Uterus (tissue), 4 donors: Measurements from ENCODE around the gene MYBL2. TPM values are rescaled to one million over a fixed set of nuclear protein-coding genes. Genes with fewer than 3 reads are reported as not detected.

Source experiments
- DNase-seq, 2 donors: peaks; one replicate each; pipeline ENCODE4 v3.0.0-alpha.2; 2019 to 2020
- H3K27ac ChIP-seq, 2 donors: fragments of 200-600 bp; sonication (generic); 1 replicate in 1 of 2; 2 replicates in 1 of 2; pipeline ENCODE4 v1.5.1; 2016 to 2018
- H3K27me3 ChIP-seq, 2 donors: fragments of 200-600 bp; sonication (generic); one replicate each; pipeline ENCODE4 v1.5.1; 2018 to 2019; ENCODE audit warnings: control low read depth in 1 of 2
- H3K36me3 ChIP-seq, 2 donors: fragments of 200-600 bp; sonication (generic); one replicate each; pipeline ENCODE4 v1.5.1; 2019; ENCODE audit warnings: control low read depth in 1 of 2
- H3K4me1 ChIP-seq, 2 donors: fragments of 200-600 bp; sonication (generic); one replicate each; pipeline ENCODE4 v1.5.1; 2018 to 2019; ENCODE audit warnings: control low read depth in 1 of 2
- H3K4me3 ChIP-seq, 2 donors: fragments of 200-600 bp; sonication (generic); 1 replicate in 1 of 2; 2 replicates in 1 of 2; pipeline ENCODE4 v1.5.1; 2018 to 2019; ENCODE audit warnings: mild to moderate bottlenecking in 1 of 2
- H3K9me3 ChIP-seq, 2 donors: fragments of 200-600 bp; sonication (generic); one replicate each; pipeline ENCODE4 v1.5.1; 2019; ENCODE audit warnings: control low read depth in 1 of 2
- CTCF ChIP-seq, 4 experiments: fragments of 200-600 bp in 2 of 4; fragments of 450-650 bp in 2 of 4; sonication (generic) in 2 of 4; IDR thresholded peaks; one replicate each; pipeline ENCODE4 v1.5.1; 2016 to 2019; ENCODE audit warnings: antibody characterized with exemption in 4 of 4, mild to moderate bottlenecking in 2 of 4, moderate library complexity in 1 of 4
- POLR2A ChIP-seq, 2 donors: fragments of 450-650 bp; IDR thresholded peaks; one replicate each; pipeline ENCODE4 v1.6.1; 2016; ENCODE audit warnings: antibody characterized with exemption in 2 of 2, mild to moderate bottlenecking in 1 of 2, moderate library complexity in 1 of 2
- intact Hi-C: fragments of 100-400 bp; cut with DNase I; formaldehyde crosslinking; loops from one replicate; pipeline ENCODE4 v1.15.1; 2023; ENCODE audit warnings: low total_unique reads
- total RNA-seq, 4 donors: library from RNA; depleted of rRNA in 3 of 4; stranded (reverse); fragments of >200 nt in 3 of 4; gene quantifications; one replicate each; pipeline versions ENCODE4 v1.1.0 to v1.2.4, GENCODE V29; 2014 to 2023
- donor health status: DM: yes; HTN: yes; CAD: no.

The MYBL2 gene
- total RNA-seq, 4 donors from 2014 or later = 0.29 to 5.2 TPM; not detected in 2

DNA sequence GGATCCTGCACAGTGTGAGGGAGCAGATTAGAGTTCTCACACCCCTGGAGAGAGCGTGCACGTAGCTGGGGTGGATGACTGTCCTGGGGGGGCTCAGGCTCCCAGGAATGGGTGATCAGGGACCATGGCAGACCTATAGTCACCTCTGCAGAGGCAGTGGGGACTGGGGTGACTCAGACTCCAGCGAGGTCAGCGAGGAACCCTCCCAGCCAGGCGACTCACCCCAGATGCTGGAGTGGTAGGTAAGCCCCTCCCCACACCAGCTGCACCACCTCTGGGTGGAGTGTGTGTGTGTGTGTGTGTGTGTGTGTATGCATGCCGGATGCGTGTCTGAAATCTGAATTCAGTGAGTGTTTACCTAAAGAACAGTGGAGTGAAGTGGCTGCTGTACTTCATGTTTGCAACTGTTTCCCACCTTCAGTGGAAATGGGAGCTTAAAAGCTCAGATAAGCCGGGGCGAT lies 77.3 kb downstream of the MYBL2 start:
- no peaks in the 10 kb centered on the region for H3K27me3 ChIP-seq
- H3K4me1 ChIP-seq = no peaks in the 10 kb centered on the region
- no peak for TF ChIP-seq CTCF (IDR thresholded peaks at IDR 0.05)
- no peak for TF ChIP-seq POLR2A (IDR thresholded peaks at IDR 0.05)
- H3K9me3 ChIP-seq = no peaks in the 10 kb centered on the region
- DNase-seq = no peak
- no peak overlapping the region for H3K27ac ChIP-seq
- no peak overlapping the region for H3K4me3 ChIP-seq
- intact Hi-C loops = no loop called here
- no peaks in the 10 kb centered on the region for H3K36me3 ChIP-seq

DNA sequence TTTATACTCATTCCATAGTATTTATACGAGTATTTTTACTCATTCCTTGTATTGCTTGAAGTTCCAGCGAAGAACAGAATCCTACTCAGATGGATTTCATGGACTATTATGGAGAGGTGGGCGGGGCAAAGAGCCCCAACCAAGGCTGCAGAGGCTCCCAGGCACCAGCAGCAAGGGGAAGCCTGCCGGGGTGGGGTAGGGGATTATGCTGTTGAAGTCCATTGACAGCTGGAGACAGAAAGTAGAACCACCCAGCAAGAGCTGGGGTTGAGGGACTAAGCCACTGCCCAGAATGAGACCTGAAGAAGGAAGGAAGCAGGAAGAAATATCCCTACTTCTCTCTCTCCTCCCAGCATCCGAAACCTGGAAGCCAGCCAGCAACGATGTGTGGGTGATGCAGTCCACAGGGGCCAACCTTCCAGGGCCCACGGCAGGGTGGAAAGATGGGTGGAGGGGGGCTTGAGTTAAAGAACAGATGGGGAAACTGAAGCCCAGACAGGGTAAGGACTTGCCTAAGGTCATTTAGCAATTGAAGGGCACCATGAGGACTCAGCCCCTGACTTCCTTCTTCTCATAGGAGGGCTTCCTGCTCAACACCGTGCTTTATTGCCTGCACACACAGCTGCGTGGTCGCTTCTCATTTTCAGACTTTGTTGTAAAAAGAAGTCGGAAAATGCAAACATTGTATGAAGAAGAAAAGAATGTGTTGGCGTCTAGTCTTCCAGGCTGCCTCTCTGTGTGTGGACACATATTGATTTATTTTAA lies 78.2 kb downstream of the MYBL2 start:
- no peak for DNase-seq
- H3K27ac ChIP-seq = no peak overlapping the region
- no peaks in the 10 kb centered on the region for H3K36me3 ChIP-seq
- H3K4me3 ChIP-seq = no peak overlapping the region
- H3K4me1 ChIP-seq = no peaks in the 10 kb centered on the region
- TF ChIP-seq CTCF (IDR thresholded peaks at IDR 0.05) (no peak), POLR2A (IDR thresholded peaks at IDR 0.05) (no peak)
- no peaks in the 10 kb centered on the region for H3K9me3 ChIP-seq
- intact Hi-C loops = no loop called here
- H3K27me3 ChIP-seq = no peaks in the 10 kb centered on the region

- H3K27ac ChIP-seq = no peak overlapping the region
- DNase-seq = no peak
- H3K4me1 ChIP-seq = no peaks in the 10 kb centered on the region
- no peak overlapping the region for H3K4me3 ChIP-seq
- no peak for TF ChIP-seq CTCF (IDR thresholded peaks at IDR 0.05)
- TF ChIP-seq POLR2A (IDR thresholded peaks at IDR 0.05) = no peak
- H3K9me3 ChIP-seq = no peaks in the 10 kb centered on the region
- H3K27me3 ChIP-seq = no peaks in the 10 kb centered on the region
- no peaks in the 10 kb centered on the region for H3K36me3 ChIP-seq
- intact Hi-C loops = no loop called here
Measured at GRCh38 chr20:43746344-43747137, 79.6 kb downstream of the MYBL2 start.

DNA sequence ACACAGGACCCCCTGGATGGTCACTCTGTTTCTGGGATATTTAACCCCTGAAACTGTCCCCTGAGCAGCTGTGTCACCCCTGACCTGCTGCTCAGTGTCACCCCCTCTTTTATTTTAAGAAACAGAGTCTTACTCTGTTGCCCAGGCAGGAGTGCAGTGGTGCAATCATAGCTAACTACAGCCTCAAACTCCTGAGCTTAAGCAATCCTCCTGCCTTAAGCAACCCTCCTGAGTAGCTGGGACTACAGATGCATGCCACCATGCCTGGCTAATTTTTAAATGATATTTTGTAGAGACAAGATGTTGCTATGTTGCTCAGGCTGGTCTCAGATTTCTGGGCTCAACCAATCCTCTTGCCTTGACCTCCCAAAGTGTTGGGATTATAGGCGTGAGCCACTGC lies 81.4 kb downstream of the MYBL2 start:
- Histone ChIP-seq H3K36me3 (no peaks in the 10 kb centered on the region), H3K4me3 (no peak overlapping the region), H3K4me1 (no peaks in the 10 kb centered on the region), H3K9me3 (no peaks in the 10 kb centered on the region), H3K27ac (no peak overlapping the region), H3K27me3 (no peaks in the 10 kb centered on the region)
- TF ChIP-seq CTCF (IDR thresholded peaks at IDR 0.05) (no peak), POLR2A (IDR thresholded peaks at IDR 0.05) (no peak)
- DNase-seq = no peak
- intact Hi-C loops = no loop called here

DNA sequence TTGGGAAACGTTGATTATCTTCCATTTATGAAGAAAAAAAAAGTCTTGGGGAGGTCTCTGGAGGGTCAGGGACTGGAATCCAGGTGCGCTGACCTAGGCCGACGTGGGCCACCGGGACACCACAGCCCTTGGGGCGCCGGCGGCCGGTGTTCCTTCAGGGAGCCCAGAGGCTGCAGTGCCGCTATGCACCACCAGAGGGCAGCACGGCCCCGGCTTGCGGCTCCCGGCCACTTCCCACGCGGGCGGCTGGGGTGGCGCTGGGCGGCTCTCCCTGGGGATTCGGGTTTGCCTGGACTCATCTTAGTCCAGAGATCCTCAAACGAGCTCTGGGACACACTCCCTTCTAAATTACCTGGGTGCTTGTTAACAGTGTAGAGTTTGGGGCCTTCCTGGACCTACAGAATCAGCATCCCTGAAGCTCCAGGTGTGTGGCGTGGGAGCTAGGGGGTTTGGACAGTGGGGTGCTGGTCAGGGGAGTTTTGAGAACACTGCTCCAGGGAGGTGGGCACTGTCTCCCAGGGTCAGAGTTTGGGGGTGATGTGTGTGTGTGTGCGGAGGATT lies 82.9 kb downstream of the MYBL2 start:
- TF ChIP-seq POLR2A (IDR thresholded peaks at IDR 0.05) = no peak
- TF ChIP-seq CTCF (IDR thresholded peaks at IDR 0.05) = peak; percentile 91 to 98 (median 92)
- Histone ChIP-seq H3K27me3 (no peaks in the 10 kb centered on the region), H3K36me3 (no peaks in the 10 kb centered on the region), H3K27ac (no peak overlapping the region), H3K4me3 (no peak overlapping the region), H3K4me1 (no peaks in the 10 kb centered on the region), H3K9me3 (no peaks in the 10 kb centered on the region)
- DNase-seq = peak; percentile 38 to 57
- intact Hi-C loops = loop anchor here (5.0 kb wide), 1 partner anchor 332 kb away; no protein-coding TSS in a partner anchor
